RKO (cell line): ENCODE data around the gene ZNF586.
"Not testable (repeated sequence)": the region's sequence is repeated elsewhere in the genome, so short reads cannot be mapped to it uniquely, and the experiment has no call there.

Source experiments
- DNase-seq: peaks from one replicate; pipeline ENCODE4 v3.0.0-alpha.2; 2016; ENCODE audit warnings: low spot score

The ZNF586 gene

GRCh38 chr19:57823608-57824007 is 54.1 kb downstream of the ZNF586 start:
- not testable (repeated sequence) for DNase-seq

DNA sequence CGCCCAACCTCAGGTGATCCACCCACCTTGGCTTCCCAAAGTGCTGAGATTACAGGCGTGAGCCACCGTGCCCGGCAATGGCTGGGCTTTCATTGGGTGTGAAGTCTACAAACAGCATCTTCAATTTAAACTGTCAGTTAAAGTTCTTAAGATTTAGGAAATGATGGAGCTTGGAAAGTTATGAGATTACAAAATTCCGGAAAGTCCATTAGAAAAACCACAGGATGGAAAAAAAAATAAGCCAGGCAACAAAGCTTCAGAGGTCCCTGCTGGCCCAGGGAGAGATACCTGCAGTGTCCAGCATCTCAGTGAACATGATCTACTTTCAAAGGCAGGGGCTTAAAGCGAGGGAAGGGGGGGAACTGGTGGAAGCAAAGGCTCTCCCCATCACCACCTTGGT is 56.0 kb downstream of the ZNF586 start:
- DNase-seq = no peak

- DNase-seq = no peak
Observed at GRCh38 chr19:57829316-57829715, 59.8 kb downstream of the ZNF586 start.

GRCh38 chr19:57830071-57830602 is 60.7 kb downstream of the ZNF586 start, which contains the start of gene ZNF587B:
TSS of gene ZNF587B (plus strand) at chr19:57830299. CDS start at chr19:57830529, 230 bp downstream.
- peak; percentile 75 for DNase-seq
